ENCODE results near the gene SGO2.

- TF ChIP-seq CTCF (IDR thresholded peaks at IDR 0.05 in 2 of 3, conservative IDR thresholded peaks at IDR 0.05 in 1 of 3; ENCODE audit: insufficient read depth in 2 of 3, low read depth in 1 of 3, low read length in 3 of 3): no peak
- TF ChIP-seq ATF4 (CRISPR knock-in tag; IDR thresholded peaks at IDR 0.05): no peak
- no peak for TF ChIP-seq ZSCAN29 (IDR thresholded peaks at IDR 0.05)
- no peak for TF ChIP-seq TAF1 (IDR thresholded peaks at IDR 0.05; ENCODE audit: control insufficient read depth, extremely low read depth, insufficient read depth, low read length, severe bottlenecking)
- no peak for TF ChIP-seq NRF1 (conservative IDR thresholded peaks at IDR 0.05 in 1 of 2, IDR thresholded peaks at IDR 0.05 in 1 of 2)
- TF ChIP-seq PTBP1 (IDR thresholded peaks at IDR 0.05; ENCODE audit: low read depth, low read length): no peak
- TF ChIP-seq SMC3 (conservative IDR thresholded peaks at IDR 0.05; ENCODE audit: insufficient read depth, low read depth, low read length): no peak
Observed at GRCh38 chr2:200625282-200625681, 99.3 kb downstream of the SGO2 start.

Data from K562 (cell line).